ENCODE data around the gene PFKL.
"Not testable (repeated sequence)": the region's sequence is repeated elsewhere in the genome, so short reads cannot be mapped to it uniquely, and the experiment has no call there.

Gene PFKL

DNA sequence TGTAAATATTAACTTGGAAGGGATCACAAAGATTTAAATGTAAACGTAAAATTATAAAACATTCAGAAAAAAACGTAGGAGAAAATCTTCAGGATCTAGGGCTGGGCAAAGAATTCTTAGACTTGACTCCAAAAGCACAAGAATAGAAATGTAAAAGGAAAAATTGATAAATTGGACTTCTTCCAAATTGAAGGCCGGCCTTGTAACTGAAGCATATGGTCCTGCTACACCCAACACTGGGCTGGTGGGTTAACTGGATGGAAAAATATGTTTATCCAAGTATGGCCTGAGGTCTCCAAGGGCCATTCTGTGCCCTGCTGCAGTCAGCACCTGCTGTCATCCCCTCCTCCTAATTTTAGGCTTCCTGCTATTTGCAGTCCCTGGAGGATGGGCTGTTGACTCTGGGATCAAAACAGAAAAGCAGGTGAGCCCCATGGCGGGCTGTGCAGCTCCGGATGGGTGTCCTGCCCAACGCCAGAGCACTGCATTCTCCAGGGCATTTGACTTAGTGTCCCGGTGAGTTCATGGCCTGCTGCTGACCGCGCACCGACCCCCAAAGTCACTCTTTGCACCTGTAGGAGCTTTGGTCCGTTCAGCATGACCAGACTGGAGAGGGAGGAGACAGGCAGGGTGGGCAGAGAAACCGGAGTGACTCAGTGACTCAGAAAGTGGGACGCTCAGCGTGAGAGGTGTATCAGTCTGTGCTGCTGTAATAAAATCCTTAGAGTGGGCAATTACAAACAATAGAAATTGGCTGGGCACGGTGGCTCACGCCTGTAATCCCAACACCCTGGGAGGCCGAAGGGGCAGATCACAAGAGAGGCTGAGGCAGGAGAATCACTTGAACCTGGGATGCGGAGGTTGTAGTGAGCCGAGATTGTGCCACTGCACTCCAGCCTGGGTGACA, 20.2 kb upstream of the PFKL start:
- DNase-seq, result no peak

DNA sequence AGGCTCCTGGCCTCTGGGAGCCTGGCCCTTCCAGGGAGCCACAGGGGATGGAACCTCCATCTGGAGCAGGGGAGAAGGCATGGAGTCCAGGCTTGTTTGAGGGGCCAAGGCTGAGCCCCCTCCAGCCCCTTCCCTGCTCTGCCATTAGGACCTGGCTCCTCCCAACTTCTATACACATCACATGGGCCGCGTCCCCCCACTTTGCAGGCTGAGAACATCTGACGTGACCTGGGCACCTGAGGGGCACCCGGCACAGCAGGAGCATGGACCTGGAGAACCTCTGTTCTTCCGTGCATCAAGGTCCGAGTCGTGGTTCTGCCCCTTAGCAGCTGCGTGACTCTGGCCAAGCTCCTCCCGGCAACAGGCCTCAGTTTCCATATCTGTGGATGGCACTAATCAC, 18.1 kb upstream of the PFKL start:
- DNase-seq, result no peak

DNA sequence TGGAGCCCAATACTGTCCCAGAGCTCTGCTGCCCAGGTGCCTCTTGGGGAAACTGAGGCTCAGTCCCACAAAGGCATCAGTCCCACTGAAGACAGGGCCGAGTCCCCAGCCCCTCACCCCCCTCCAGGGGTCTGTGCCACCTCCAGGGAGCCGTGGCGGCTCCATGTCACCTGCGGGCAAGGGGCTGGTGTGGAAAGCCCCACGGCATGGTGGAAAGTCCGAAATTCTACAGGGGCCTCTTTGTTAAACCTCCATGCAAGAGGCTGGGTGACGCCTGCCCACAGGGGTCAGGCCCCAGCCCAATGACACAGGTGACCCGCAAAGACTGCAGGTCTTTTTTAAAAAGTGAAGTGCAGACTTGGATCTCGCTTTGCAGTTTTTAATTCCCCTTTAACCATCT, 17.5 kb upstream of the PFKL start:
- no peak for DNase-seq

DNA sequence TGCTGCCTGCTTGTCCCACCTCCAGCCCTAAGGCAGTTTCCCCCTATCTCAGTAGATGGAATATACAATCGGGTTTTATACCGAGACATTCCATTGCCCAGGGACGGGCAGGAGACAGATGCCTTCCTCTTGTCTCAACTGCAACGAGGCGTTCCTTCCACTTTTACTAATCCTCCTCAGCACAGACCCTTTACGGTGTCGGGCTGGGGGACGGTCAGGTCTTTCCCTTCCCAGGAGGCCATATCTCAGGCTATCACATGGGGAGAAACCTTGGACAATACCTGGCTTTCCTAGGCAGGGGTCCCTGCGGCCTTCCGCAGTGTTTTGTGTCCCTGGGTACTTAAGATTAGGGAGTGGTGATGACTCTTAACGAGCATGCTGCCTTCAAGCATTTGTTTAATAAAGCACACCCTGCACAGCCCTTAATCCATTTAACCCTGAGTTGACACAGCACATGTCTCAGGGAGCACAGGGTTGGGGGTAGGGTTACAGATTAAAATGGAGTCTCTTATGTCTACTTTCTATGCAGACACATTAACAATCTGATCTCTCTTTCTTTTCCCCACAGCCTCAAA, 16.6 kb upstream of the PFKL start:
- not testable (repeated sequence) for DNase-seq

DNA sequence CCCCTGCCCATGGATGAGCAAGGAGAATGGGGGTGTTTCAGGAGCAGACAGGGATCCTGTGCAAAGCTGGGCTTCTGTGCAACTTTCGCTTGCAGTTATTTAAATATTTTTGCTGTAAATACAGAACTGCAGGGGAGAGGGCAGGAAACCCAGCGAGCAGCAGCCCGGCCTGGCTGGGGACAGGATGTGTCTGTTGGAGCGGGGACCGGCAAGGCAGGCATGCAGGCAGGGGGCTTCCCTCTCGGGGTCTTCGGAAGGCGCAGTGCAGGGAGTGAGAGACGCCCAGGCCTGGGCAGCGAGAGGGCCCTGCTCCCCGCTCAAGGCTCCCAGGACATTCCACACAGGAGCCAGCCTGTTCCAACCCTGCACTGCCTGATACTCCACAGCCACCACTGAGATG, 15.9 kb upstream of the PFKL start:
- no peak for DNase-seq

DNA sequence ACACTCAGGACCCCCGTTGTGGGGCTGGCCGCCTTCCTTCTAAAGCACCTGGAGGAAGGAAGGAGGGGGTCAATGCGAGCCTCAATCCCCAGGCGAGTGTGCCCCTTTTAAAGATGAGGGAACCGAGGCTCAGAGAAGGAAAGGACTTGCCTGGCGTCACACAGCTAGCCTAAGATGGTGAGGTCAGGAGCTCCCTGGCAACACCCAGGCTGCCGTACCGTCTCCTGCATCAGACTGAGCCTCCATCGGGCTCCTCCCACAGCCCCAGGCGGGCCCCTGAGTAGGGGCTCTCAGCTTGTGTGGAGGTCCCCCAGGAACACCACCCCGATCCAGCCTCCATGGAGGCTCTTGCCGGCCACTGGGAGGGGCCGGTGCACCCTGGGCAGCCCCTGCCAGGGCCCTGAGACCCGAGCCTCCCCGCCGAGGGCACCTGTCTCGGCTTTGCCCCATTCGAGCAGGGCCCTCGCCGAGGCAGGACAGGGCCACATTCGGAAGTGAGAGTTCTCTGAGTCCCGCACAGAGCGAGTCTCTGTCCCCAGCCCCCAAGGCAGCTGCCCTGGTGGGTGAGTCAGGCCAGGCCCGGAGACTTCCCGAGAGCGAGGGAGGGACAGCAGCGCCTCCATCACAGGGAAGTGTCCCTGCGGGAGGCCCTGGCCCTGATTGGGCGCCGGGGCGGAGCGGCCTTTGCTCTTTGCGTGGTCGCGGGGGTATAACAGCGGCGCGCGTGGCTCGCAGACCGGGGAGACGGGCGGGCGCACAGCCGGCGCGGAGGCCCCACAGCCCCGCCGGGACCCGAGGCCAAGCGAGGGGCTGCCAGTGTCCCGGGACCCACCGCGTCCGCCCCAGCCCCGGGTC, 14.5 kb upstream of the PFKL start, which contains the start of gene AIRE:
AIRE (plus strand) TSS at position 739 of the 855 bp plus-strand sequence. CDS start 131 bp downstream, outside the sequence.
- DNase-seq, result peak; percentile 37

DNA sequence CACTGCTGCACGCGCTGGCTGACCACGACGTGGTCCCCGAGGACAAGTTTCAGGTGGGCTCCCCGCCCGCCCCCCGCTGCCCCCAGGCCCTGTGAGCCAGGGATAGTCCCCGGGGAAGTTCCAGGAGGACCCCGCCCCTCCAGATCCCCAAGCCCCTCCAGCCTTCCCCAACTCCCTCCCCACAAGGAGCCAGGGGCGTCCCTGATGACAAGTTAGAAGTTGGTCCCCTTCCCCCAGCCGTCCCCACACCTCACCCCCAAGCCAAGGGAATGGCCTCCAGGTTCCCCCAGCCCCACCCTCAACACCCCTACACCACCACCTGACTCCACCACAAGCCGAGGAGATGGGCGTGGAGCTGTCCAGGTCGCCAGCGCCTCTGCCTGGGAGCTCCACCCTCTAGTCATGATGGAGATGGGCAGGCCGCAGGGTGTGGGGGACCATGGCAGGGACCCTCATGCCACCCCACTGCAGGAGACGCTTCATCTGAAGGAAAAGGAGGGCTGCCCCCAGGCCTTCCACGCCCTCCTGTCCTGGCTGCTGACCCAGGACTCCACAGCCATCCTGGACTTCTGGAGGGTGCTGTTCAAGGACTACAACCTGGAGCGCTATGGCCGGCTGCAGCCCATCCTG, 13.7 kb upstream of the PFKL start:
- DNase-seq, result no peak

DNA sequence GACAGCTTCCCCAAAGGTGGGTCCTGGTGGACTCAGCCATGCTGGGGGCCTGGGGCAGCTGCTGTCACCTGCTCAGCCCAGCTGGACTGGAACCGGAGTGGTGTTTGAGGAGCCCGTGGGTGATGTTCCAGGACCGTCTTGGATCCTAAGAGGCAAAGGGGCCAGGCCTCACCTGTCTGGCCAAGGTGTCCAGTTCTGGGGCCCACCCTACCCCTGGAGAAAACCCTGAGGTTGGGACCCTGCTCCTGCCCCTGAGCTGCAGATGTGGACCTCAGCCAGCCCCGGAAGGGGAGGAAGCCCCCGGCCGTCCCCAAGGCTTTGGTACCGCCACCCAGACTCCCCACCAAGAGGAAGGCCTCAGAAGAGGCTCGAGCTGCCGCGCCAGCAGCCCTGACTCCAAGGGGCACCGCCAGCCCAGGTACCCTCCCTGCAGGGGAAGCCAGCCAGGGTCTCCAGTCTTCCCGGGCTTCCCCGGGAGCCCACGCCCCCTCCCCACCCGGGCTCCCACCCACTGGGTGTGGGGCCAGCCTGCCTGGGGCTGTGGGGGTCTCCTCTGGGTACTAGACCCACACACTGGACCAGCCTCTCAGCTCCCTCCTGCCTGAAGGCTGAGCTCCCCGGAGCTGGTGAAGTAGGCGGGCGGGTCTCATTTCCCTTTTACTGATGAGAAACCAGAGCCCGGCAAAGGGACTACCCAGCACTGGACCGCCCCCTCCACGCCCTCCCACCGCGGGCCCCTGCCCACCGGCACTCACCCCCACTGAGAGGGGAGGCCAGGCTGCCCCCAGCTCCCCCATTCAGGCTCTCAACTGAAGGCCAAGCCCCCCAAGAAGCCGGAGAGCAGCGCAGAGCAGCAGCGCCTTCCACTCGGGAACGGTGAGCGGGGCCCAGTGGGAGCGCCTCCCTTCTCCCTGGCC, 12.9 kb upstream of the PFKL start:
- DNase-seq, result no peak

DNA sequence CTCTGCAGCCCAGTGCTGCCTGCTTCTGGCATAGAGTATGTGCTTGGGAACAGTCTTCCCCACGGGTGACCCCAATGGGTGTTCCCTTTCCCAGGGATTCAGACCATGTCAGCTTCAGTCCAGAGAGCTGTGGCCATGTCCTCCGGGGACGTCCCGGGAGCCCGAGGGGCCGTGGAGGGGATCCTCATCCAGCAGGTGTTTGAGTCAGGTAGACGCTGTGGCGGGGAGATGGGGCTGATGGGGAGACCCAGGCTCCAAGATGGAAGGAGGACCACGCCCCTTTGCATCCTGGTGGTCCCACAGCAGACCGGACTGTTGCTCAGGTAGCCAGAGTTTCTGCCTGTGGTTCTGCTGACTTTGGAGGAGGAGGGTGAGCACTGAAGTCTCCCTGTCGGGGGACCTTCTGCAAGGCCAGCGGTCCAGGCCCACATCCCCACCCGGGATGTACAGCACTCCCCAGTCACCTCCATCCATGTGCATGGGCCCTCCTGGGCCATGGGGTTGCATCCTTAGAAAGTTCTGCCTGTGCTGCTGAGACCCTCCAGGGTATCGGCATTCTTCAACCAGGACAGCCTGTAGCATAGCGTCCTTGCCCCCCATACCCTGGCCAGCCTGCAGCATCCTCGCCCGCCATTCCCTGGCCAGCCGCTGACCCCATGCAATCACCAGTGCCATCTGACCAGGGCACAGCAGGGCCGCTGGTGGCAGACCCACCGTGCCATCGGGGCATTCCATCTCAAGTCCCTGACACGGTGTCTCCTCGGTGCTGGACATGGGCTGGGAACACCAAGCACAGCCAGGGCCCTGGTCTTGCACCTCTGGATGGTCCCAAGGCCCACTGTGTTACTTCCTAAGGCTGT, 11.4 kb upstream of the PFKL start:
- no peak for DNase-seq

DNA sequence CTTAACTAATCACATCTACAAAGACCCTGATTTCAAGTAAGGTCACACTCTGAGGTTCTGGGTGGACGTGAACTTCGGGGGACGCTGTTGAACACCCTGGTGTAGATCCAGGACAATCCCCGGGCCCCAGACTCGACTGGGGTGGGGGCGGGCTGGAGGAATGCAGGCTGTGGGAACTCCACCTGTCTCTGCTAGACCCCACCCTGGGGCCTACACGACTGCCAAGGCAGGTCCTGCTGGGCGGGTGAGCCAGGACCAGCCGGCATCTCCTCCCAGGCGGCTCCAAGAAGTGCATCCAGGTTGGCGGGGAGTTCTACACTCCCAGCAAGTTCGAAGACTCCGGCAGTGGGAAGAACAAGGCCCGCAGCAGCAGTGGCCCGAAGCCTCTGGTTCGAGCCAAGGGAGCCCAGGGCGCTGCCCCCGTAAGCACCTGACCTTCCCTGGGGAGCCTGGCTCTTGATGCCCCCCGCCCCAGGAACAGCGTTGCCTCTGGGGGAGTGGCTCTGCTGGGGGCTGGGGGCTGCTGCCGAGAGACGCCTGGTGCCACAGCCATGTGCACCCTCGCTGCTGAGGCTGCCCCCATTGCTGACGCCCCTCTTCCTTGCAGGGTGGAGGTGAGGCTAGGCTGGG, 10.4 kb upstream of the PFKL start:
- DNase-seq, result no peak

DNA sequence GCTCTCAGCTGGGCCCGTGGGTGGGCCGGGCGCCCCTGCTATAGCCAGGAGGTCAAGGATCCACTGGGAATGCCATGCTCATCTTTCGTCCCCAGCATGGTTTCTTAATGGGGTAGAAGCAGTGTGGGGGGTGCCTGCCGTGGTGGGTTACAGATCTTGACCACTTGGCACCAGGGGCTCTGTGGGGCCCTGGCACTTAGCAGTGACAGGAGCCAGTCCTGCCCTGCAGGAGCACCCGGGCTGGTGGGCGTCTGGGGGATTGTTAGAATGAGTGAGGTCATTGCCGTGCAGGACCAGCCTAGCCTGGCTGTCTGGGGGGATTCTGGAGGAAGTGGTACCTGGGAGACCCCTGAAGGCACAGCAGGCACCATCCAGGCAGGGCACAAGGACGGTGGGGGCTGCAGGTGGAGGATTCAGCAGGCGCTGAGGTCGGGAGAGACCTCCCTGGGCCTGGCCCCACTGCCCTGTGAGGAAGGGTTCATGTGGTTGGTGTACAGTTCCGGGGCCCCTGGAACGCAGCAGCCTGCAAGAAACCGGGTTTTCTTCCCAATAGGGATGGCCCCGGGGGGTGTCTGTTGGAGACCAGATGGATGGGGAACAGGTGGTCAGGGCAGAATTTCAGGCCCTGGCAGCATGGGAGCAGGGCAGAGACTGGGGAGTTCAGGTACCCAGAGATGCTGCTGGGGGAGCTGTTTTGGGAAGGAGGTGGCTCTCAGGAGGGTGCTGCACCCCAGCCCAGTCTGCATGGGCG, 9.4 kb upstream of the PFKL start:
- no peak for DNase-seq

DNA sequence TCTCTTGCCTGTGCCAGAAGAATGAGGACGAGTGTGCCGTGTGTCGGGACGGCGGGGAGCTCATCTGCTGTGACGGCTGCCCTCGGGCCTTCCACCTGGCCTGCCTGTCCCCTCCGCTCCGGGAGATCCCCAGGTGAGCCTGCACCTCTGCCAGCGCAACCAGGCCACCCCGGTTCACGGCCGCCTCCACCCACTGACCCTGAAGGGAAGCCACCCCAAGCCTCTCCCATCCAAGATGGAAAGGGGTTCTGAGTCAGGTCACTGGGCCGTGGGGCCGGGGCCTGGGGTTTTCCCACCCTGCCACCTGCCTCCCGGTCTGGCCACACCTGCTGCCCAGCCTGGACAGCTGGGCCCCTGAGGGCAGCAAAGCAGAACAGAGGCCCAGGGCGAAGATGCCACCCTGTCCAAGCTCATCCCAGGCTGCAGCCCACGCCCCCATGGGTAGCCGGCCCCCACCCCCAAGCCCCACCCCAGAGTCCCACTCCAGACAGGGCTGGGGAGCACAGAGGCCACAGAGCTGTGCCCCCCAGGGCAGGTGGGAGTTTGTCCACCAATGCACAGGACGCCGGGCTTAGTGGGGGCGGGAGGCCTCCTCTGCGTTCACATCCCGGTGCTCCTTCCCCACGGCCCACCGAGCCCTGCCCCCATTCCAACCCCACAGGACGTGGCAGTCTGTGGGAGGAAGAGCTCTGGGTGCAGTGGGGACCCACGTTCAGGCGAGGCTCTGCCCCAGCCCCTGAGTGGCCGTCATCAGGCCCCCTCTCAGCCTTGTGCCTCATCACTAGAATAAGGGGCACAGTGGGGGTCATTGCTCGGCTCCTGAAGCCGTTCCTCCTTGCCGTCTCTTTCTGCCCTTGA, 8.5 kb upstream of the PFKL start:
- DNase-seq, result no peak

DNA sequence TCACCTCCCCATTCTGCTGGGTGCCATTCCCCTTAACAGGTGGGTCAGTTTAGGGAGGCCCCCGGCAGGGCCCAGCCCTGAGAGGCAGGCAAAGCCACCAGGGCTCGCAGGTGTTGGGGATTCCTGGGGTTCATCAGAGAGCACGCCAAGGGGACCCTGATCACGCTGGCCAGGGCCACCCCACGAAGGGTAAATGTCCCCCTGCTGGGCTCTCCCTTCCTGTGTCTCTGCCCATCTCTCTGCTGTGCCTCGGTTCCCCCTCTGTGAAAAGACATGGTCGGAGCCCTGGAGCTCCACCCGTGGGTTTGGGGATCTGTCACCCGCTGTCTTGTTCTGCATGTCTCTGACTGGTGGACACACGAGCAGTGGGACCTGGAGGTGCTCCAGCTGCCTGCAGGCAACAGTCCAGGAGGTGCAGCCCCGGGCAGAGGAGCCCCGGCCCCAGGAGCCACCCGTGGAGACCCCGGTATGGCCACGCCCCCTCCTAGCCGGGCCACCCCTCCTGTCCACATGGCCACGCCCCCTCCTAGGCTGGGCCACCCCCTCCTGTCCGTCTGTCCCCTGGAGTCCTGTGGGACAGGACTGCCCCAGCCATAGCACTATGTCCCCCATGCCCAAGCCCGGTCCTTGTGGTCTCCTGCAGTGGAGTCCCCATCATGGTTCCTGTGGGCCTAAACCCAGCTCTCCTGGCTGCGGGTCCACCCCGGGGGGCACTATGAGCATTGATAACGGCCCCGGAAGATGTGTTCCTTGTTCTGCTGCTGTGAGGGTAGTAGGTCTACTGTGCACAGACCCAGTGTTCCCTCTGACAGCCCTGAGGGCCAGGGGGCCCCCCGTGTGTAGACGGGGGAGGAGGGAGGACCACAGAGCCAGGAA, 7.7 kb upstream of the PFKL start:
- DNase-seq, result no peak

DNA sequence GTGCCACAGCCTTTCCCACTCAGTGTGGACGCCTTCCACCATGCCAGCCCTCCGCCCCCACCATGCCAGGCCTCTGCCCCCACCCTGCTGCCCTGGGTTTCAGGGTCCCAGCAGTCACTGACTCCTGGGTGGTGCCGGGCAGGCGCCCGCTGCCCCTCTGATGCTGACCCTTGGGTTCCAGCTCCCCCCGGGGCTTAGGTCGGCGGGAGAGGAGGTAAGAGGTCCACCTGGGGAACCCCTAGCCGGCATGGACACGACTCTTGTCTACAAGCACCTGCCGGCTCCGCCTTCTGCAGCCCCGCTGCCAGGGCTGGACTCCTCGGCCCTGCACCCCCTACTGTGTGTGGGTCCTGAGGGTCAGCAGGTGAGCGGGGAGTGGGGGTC, 7.0 kb upstream of the PFKL start:
- DNase-seq, result no peak

DNA sequence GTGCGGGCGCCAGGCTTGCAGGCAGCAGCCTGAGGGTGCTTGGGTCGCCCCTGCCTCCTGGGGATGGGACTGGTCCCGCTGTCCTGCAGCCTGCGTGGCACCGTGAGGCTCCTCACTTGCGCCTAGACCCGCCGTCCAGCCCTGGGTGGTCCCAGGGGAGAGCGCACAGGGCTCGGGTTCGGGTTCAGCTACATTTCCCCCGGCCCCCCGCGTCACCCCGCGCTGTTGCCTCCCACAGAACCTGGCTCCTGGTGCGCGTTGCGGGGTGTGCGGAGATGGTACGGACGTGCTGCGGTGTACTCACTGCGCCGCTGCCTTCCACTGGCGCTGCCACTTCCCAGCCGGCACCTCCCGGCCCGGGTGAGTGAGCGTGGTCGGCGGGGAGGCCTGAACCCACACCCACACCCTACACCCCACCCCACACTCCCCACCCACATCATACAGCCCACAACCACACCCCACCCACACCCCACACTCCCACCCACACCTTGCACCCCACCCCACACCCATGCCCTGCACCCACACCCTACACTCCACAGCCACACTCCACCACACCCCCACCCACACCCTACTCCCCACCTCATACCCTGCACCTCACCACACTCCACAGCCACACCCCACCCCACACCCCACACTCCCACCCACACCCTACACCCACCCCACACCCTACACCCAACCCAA, 6.2 kb upstream of the PFKL start:
- no peak for DNase-seq

DNA sequence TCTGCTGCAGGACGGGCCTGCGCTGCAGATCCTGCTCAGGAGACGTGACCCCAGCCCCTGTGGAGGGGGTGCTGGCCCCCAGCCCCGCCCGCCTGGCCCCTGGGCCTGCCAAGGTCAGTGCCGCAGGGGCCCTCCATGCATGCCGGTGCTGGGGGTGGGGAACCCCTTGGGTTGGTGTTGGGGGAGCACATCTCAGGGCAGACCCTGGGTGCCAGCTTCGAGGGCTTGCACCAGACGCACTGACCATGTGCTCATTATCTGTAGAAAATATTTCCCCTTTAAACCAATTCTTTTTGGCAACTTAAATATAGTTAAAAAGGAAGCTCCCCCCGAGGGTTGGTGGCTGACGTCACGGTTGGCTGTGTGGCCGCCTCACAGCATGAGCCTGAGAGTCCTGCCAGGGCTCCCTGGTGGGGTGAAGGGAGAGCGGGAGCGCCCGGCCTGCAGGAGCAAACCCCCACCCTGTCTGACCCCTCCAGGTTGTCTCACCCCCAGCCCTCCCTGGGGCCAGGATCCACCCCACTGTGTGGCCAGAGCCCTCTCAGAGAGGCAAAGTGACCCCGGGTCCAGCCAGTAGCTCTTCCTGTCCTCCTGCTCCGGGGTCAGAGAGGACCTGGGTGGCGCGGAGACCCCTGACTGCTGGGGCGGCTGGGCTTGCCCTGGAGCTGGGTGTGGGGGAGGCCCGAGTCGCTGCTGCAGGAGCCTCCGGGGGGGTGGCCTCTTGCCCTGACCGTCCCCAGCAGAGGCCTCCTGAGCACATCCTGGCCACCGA, 5.3 kb upstream of the PFKL start:
- DNase-seq, result peak; percentile 49

Data from fibroblast of upper back skin (primary cell).